Subcutaneous abdominal adipose tissue (tissue), 5 donors: ENCODE measurements around the gene USP9Y.

ENCODE experiments used
- H3K27ac ChIP-seq: one replicate; pipeline ENCODE4 v1.7.0; 2013; ENCODE audit warnings: low read depth, mild to moderate bottlenecking, inconsistent platforms, low read length, moderate library complexity
- H3K27me3 ChIP-seq, 5 donors: one replicate each; pipeline ENCODE4 v1.7.0; 2013; ENCODE audit warnings: low read length in 5 of 5, inconsistent platforms in 1 of 5; ENCODE audit not compliant: control insufficient read depth in 5 of 5, insufficient read depth in 4 of 5
- H3K36me3 ChIP-seq, 5 donors: one replicate each; pipeline ENCODE4 v1.7.0; 2013; ENCODE audit warnings: low read length in 5 of 5; ENCODE audit not compliant: control insufficient read depth in 5 of 5, insufficient read depth in 5 of 5
- H3K4me1 ChIP-seq, 5 donors: one replicate each; pipeline ENCODE4 v1.7.0; 2013; ENCODE audit warnings: low read length in 5 of 5, mild to moderate bottlenecking in 3 of 5, moderate library complexity in 1 of 5; ENCODE audit not compliant: control insufficient read depth in 5 of 5, insufficient read depth in 5 of 5
- H3K4me3 ChIP-seq, 5 donors: one replicate each; pipeline ENCODE4 v1.7.0; 2013; ENCODE audit warnings: low read length in 5 of 5, low read depth in 1 of 5
- H3K9ac ChIP-seq, 5 donors: one replicate each; pipeline ENCODE4 v1.7.0; 2013; ENCODE audit warnings: low read length in 5 of 5, mild to moderate bottlenecking in 4 of 5, moderate library complexity in 3 of 5
- H3K9me3 ChIP-seq, 5 donors: one replicate each; pipeline ENCODE4 v1.7.0; 2013; ENCODE audit warnings: low read length in 5 of 5; ENCODE audit not compliant: control insufficient read depth in 5 of 5
- donor health status: healthy.
- donor health status: healthy.
- donor health status: healthy.
- donor health status: healthy.
- donor health status: healthy.

USP9Y gene

DNA sequence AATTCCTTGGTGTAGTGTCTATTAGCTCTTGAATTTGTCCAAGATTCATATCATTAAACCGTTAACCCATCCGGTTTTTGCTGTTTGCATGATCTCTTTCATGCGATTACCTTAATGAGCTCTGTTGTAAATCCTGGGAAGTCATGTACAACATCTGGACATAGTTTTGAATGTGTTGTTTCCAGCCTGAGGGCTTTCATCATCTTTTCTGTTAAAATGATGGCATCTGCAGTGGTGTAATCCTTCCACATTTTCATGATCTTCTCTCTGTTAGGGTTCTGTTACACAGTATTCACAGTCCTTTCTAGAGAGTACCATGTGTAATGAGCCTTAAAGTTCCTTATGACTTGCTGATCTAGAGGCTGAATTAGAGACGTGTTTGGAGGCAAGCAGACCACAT, 64.9 kb downstream of the USP9Y start:
- Histone ChIP-seq H3K9ac (no peak overlapping the region), H3K4me3 (no peak overlapping the region), H3K27ac (no peak overlapping the region), H3K27me3 (no peaks in the 10 kb centered on the region), H3K36me3 (no peaks in the 10 kb centered on the region), H3K9me3 (no peaks in the 10 kb centered on the region), H3K4me1 (no peaks in the 10 kb centered on the region)

DNA sequence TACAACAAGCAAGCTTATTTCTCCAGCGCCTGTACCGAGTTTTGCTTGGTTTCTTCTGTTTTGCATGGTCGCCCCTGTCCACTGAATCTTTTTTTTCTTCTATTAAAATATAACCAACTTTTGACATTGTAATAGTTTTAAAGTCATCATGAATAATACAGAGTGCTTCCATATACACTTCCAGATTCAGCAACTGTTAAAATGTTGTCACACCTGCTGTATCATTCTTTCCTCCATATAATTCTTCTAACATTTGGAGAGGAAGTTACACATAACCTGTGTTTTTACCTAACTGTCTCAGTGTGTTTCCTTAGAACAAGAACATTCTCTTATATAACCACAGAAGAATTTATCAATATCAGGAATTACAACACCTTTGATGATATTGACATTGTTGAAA, 83.5 kb downstream of the USP9Y start:
- H3K4me1 ChIP-seq, result no peaks in the 10 kb centered on the region

GRCh38 chrY:12793999-12794398, 93.0 kb downstream of the USP9Y start:
- no peaks in the 10 kb centered on the region for H3K36me3 ChIP-seq
- H3K9ac ChIP-seq, result no peak overlapping the region
- no peak overlapping the region for H3K27ac ChIP-seq
- H3K9me3 ChIP-seq, result no peaks in the 10 kb centered on the region
- no peaks in the 10 kb centered on the region for H3K4me1 ChIP-seq
- no peak overlapping the region for H3K4me3 ChIP-seq
- no peaks in the 10 kb centered on the region for H3K27me3 ChIP-seq

More for the DNA sequence above, 83.5 kb downstream of the USP9Y start:
- H3K9me3 ChIP-seq, result no peaks in the 10 kb centered on the region
- no peaks in the 10 kb centered on the region for H3K36me3 ChIP-seq
- H3K27me3 ChIP-seq, result no peaks in the 10 kb centered on the region
- H3K9ac ChIP-seq, result no peak overlapping the region
- no peak overlapping the region for H3K4me3 ChIP-seq
- H3K27ac ChIP-seq, result no peak overlapping the region

DNA sequence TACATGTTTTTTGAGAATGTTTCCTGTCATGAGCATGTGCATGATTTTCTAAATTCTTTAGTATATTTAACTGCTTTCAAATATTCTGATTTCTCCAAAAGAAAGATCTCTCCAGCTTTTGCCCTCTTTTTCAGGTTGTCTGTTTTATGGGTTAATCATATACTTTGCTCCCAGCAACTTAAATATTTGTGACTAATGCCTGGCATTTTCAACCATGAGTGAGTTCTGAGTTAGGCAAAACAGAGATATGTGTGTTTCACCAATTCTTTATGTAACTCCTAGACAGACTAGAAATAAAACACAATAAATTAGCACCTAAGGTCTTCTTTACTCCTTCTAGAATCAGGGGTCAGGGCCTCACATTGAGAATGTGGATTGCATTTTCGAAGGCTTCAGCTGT, 107.0 kb downstream of the USP9Y start:
- Histone ChIP-seq H3K9ac (no peak overlapping the region), H3K9me3 (no peaks in the 10 kb centered on the region), H3K4me1 (no peaks in the 10 kb centered on the region), H3K4me3 (no peak overlapping the region), H3K27ac (no peak overlapping the region), H3K36me3 (no peaks in the 10 kb centered on the region), H3K27me3 (no peaks in the 10 kb centered on the region)

- no peaks in the 10 kb centered on the region for H3K4me1 ChIP-seq
These were observed 108.0 kb downstream of the USP9Y start for GRCh38 chrY:12809034-12809433.

GRCh38 chrY:12823408-12823807, 122.4 kb downstream of the USP9Y start:
- Histone ChIP-seq H3K27ac (no peak overlapping the region), H3K4me1 (no peaks in the 10 kb centered on the region), H3K9me3 (no peaks in the 10 kb centered on the region), H3K4me3 (no peak overlapping the region), H3K9ac (no peak overlapping the region), H3K27me3 (no peaks in the 10 kb centered on the region), H3K36me3 (no peaks in the 10 kb centered on the region)

More at GRCh38 chrY:12809034-12809433, 108.0 kb downstream of the USP9Y start:
- Histone ChIP-seq H3K27ac (no peak overlapping the region), H3K9ac (no peak overlapping the region), H3K36me3 (no peaks in the 10 kb centered on the region), H3K9me3 (no peaks in the 10 kb centered on the region), H3K4me3 (no peak overlapping the region), H3K27me3 (no peaks in the 10 kb centered on the region)

DNA sequence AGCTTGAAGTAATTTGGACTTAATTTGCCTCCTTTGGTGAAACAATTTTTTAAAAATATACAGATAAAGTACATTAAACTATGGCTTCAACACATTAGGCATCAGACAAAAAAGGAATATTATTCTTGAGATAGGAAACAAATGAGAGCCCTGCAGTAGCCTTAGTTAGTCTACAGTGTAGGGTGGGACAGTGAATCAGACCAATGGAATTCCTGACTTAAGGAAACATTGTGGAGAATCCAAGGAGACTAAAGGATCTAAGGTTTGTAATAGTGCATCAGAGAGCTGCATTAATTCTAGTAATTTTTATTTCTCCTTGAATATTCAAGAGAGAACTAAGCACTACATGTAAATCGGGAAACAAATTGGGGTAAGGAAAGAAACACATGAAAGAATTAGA, 125.8 kb downstream of the USP9Y start:
- H3K4me3 ChIP-seq, result no peak overlapping the region
- H3K36me3 ChIP-seq, result no peaks in the 10 kb centered on the region
- H3K4me1 ChIP-seq, result no peaks in the 10 kb centered on the region
- no peaks in the 10 kb centered on the region for H3K9me3 ChIP-seq
- no peak overlapping the region for H3K9ac ChIP-seq
- no peak overlapping the region for H3K27ac ChIP-seq
- H3K27me3 ChIP-seq, result no peaks in the 10 kb centered on the region

- Histone ChIP-seq H3K4me3 (no peak overlapping the region), H3K27ac (no peak overlapping the region)
These were observed 132.3 kb downstream of the USP9Y start for GRCh38 chrY:12833284-12833683.

DNA sequence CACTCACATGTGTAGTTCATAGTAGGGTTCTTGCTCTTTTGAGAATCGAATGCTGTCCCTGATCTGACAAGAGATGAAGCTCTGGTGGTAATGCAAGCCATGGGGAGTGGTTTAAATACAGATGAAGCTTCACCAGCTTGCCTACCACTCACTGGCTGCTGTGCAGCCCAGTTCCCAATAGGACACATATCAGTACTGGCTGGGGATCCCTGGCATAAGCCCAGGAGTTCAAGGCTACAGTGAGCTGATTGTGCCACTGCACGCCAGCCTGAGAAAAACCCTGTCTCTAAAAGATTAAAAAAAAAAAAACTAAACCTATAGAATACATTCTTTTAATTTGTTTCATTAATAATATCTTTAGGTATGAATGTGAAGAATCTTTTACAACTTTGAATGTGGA, 136.5 kb downstream of the USP9Y start:
- no peaks in the 10 kb centered on the region for H3K36me3 ChIP-seq

More at GRCh38 chrY:12833284-12833683, 132.3 kb downstream of the USP9Y start:
- Histone ChIP-seq H3K36me3 (no peaks in the 10 kb centered on the region), H3K27me3 (no peaks in the 10 kb centered on the region), H3K4me1 (no peaks in the 10 kb centered on the region), H3K9ac (no peak overlapping the region), H3K9me3 (no peaks in the 10 kb centered on the region)

DNA sequence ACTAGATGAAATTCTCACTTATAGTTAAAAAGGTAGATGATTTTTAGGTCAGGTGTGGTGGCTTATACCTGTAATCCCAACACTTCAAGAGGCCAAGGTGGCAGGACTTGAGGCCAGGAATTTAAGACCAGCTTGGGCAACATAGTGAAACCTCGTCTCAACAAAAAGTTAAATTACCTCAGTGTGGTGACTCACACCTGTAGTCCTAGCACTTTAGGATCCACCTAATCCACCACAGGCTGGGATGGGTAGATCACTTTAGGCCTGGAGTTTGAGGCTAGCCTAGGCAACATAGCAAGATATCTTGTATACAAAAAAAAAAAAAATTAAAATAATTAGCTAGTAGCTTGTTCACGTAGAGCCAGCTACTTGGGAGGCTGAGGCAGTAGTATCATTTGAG, 140.3 kb downstream of the USP9Y start:
- Histone ChIP-seq H3K9me3 (no peaks in the 10 kb centered on the region), H3K9ac (no peak overlapping the region), H3K27ac (no peak overlapping the region), H3K4me1 (no peaks in the 10 kb centered on the region), H3K27me3 (no peaks in the 10 kb centered on the region), H3K36me3 (no peaks in the 10 kb centered on the region), H3K4me3 (no peak overlapping the region)

More for the DNA sequence above, 136.5 kb downstream of the USP9Y start:
- Histone ChIP-seq H3K9me3 (no peaks in the 10 kb centered on the region), H3K27ac (no peak overlapping the region), H3K4me3 (no peak overlapping the region), H3K27me3 (no peaks in the 10 kb centered on the region), H3K9ac (no peak overlapping the region), H3K4me1 (no peaks in the 10 kb centered on the region)

GRCh38 chrY:12846793-12847192, 145.8 kb downstream of the USP9Y start:
- H3K27me3 ChIP-seq, result no peaks in the 10 kb centered on the region

More at GRCh38 chrY:12846793-12847192, 145.8 kb downstream of the USP9Y start:
- Histone ChIP-seq H3K4me3 (no peak overlapping the region), H3K27ac (no peak overlapping the region), H3K9me3 (no peaks in the 10 kb centered on the region), H3K9ac (no peak overlapping the region), H3K36me3 (no peaks in the 10 kb centered on the region), H3K4me1 (no peaks in the 10 kb centered on the region)
